Measurements from ENCODE around the gene ZNF205.

ZNF205 gene

DNA sequence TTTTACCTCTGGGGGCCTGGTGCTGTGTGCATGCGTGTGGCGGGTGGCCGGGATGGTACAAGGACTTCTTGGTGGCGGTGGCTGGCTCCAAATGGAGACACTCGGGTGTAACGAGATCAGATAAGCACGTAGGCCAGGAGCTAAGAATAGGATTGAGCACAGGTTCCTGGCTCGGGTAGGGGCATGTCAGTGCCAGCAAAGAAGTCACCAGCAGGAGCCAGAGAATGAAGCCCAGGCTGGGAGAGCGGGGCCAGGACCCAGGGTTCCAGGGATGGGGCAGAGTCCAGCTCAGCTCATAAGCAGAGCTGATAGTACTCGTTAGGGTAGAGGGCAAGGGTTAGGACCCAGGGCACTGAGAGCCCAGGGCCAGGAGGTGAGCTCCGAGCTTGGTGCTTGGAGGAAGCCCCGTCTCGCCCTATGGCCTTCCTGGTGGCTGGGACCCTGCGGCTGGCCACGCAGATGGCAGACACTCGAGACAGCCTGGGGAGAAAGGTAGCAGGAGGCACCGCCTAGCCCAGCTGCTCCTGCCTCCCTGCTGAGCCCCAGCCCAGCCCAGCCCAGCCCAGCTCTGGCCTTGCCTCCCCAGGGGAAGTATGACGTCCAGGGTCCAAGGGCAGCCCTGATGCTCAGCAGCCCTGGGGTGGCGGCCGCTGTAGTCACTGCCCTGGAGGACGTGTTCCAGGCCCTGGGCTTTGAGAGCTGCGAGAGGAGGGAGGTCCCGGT, 31.4 kb downstream of the ZNF205 start:
- H3K4me3 ChIP-seq (ENCODE audit: low read length): no peak overlapping the region
- no CpG with 5 or more reads among the region's 23 CpGs for WGBS (ENCODE audit: insufficient coverage, insufficient read length)
- H3K4me1 ChIP-seq (ENCODE audit: control insufficient read depth, insufficient read depth, low read length): no peaks in the 10 kb centered on the region
- H3K36me3 ChIP-seq (ENCODE audit: control insufficient read depth, insufficient read depth, low read length): no peaks in the 10 kb centered on the region; the same call in 1 of the 2 replicates
- H3K9me3 ChIP-seq (ENCODE audit: control insufficient read depth, insufficient read depth, low read length): no peaks in the 10 kb centered on the region
- DNase-seq (ENCODE audit: low read depth, low spot score): no peak
- peaks cover 7% of the 10 kb centered on the region; the same call in 1 of the 2 replicates for H3K27me3 ChIP-seq (ENCODE audit: control insufficient read depth, insufficient read depth, low read length)
- H3K27ac ChIP-seq (ENCODE audit: low read length): no peak overlapping the region

DNA sequence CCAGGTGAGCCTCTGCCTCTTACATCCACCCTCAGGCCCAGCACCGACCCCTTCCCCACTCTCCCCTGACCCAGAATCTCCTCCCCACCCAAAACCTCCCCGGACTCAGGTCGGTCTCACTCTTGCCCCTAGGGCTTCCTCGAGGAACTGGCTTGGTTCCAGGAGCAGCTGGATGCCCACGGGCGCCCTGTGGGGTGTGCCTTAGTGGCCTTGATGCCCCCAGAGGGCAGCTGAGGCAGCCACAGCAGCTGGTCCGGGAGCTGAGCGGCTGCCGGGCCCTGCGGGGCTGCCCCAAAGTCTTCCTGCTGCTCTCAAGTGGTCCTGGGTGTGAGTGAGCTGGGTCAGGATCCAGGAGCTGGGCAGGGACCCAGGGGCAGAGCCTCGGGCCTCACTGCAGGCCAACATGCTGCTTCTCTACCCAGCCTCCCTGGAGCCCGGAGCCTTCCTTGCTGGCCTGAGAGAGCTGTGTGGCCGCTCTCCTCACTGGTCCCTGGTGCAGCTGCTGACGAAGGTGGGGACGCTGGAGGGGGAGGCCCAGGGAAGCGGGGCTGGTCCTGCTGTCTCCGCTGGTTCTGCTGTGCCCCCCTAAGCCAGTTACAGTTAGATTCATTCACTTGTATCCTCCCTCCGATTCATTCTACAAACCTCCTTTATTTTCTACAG, 32.1 kb downstream of the ZNF205 start:
- no peak for DNase-seq (ENCODE audit: low read depth, low spot score)
- H3K27me3 ChIP-seq (ENCODE audit: control insufficient read depth, insufficient read depth, low read length): peaks cover 8% of the 10 kb centered on the region; the same call in 1 of the 2 replicates
- H3K4me1 ChIP-seq (ENCODE audit: control insufficient read depth, insufficient read depth, low read length): no peaks in the 10 kb centered on the region
- H3K27ac ChIP-seq (ENCODE audit: low read length): no peak overlapping the region
- no peaks in the 10 kb centered on the region for H3K9me3 ChIP-seq (ENCODE audit: control insufficient read depth, insufficient read depth, low read length)
- no peaks in the 10 kb centered on the region; the same call in 1 of the 2 replicates for H3K36me3 ChIP-seq (ENCODE audit: control insufficient read depth, insufficient read depth, low read length)
- H3K4me3 ChIP-seq (ENCODE audit: low read length): no peak overlapping the region
- no CpG with 5 or more reads among the region's 18 CpGs for WGBS (ENCODE audit: insufficient coverage, insufficient read length)

DNA sequence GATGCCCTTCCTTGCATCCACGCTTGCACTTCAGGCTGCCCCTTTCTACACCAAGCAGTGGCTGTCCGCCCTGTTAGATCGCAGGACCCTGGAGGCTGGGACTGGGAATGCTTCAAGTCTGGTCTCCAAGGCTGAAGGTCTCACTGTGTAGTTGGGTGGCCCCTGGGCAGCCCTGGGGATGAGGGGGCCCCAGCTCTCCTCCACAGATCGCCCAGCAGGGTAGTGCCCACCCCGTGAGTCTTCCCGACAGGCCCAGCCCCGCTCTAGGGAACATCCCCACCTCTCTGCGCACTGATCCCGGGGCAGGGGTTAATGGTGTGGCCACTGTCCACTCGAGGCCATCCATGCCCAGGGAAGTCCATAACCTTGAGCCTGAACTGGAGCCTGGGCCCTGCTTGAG, 32.8 kb downstream of the ZNF205 start:
- Histone ChIP-seq H3K27ac (ENCODE audit: low read length) (no peak overlapping the region), H3K4me1 (ENCODE audit: control insufficient read depth, insufficient read depth, low read length) (no peaks in the 10 kb centered on the region), H3K27me3 (ENCODE audit: control insufficient read depth, insufficient read depth, low read length) (peaks cover 8% of the 10 kb centered on the region; the same call in 1 of the 2 replicates), H3K9me3 (ENCODE audit: control insufficient read depth, insufficient read depth, low read length) (no peaks in the 10 kb centered on the region), H3K4me3 (ENCODE audit: low read length) (no peak overlapping the region), H3K36me3 (ENCODE audit: control insufficient read depth, insufficient read depth, low read length) (no peaks in the 10 kb centered on the region; the same call in 1 of the 2 replicates)
- DNase-seq (ENCODE audit: low read depth, low spot score): no peak
- WGBS (ENCODE audit: insufficient coverage, insufficient read length): no CpG with 5 or more reads among the region's 10 CpGs

DNA sequence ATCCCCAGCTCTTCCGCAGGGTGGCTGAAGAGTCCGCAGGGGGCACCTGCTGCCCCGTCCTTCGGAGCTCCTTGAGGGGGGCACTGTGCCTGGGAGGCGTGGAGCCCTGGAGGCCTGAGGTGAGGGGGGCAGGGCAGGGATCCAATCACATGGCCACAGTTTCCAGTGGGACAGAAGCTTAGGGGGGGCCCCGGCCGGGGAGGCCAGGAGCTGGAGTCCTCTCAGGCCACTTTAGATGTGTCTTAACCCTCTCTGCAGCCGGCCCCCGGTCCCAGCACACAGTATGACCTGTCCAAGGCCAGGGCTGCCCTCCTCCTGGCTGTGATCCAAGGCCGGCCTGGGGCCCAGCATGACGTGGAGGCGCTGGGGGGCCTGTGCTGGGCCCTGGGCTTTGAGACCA, 33.3 kb downstream of the ZNF205 start:
- Histone ChIP-seq H3K9me3 (ENCODE audit: control insufficient read depth, insufficient read depth, low read length) (no peaks in the 10 kb centered on the region), H3K27ac (ENCODE audit: low read length) (no peak overlapping the region), H3K4me3 (ENCODE audit: low read length) (no peak overlapping the region), H3K36me3 (ENCODE audit: control insufficient read depth, insufficient read depth, low read length) (no peaks in the 10 kb centered on the region; the same call in 1 of the 2 replicates), H3K4me1 (ENCODE audit: control insufficient read depth, insufficient read depth, low read length) (no peaks in the 10 kb centered on the region), H3K27me3 (ENCODE audit: control insufficient read depth, insufficient read depth, low read length) (peaks cover 8% of the 10 kb centered on the region; the same call in 1 of the 2 replicates)
- DNase-seq (ENCODE audit: low read depth, low spot score): no peak
- whole genome bisulfite sequencing (ENCODE audit: insufficient coverage, insufficient read length): no CpG with 5 or more reads among the region's 12 CpGs

DNA sequence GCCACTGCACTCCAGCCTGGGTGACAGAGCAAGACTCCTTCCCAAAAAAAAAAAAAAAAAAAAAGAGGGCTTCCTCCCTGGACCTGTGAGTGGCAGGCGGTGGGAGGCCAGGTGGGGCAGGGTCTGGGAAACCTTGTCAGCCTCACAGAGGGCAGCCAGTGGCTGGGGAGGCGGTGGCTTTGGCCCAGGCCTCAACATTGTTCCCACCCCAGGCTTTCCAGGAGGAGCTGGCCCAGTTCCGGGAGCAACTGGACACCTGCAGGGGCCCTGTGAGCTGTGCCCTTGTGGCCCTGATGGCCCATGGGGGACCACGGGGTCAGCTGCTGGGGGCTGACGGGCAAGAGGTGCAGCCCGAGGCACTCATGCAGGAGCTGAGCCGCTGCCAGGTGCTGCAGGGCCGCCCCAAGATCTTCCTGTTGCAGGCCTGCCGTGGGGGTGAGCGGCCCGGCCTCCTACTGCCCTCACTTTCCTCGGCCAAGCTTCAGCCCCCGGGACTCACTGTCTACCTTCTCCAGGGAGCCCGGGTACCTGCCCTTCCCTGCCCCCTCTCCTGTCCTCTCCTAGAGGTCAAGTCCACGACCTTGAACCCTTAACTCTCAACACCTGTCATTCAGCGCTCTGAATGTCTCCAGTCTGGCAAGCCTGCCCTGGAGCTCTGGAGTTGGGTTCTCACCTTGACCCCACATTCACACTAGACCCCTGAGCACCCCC, 34.8 kb downstream of the ZNF205 start:
- H3K36me3 ChIP-seq (ENCODE audit: control insufficient read depth, insufficient read depth, low read length): no peaks in the 10 kb centered on the region; the same call in 1 of the 2 replicates
- H3K27me3 ChIP-seq (ENCODE audit: control insufficient read depth, insufficient read depth, low read length): peaks cover 8% of the 10 kb centered on the region; the same call in 1 of the 2 replicates
- 0 out of 2 replicates have a peak, but pooled peaks cover 1% of the 10 kb centered on the region for H3K4me1 ChIP-seq (ENCODE audit: control insufficient read depth, insufficient read depth, low read length)
- DNase-seq (ENCODE audit: low read depth, low spot score): no peak
- no CpG with 5 or more reads among the region's 16 CpGs for WGBS (ENCODE audit: insufficient coverage, insufficient read length)
- H3K9me3 ChIP-seq (ENCODE audit: control insufficient read depth, insufficient read depth, low read length): no peaks in the 10 kb centered on the region
- H3K27ac ChIP-seq (ENCODE audit: low read length): no peak overlapping the region
- no peak overlapping the region for H3K4me3 ChIP-seq (ENCODE audit: low read length)

DNA sequence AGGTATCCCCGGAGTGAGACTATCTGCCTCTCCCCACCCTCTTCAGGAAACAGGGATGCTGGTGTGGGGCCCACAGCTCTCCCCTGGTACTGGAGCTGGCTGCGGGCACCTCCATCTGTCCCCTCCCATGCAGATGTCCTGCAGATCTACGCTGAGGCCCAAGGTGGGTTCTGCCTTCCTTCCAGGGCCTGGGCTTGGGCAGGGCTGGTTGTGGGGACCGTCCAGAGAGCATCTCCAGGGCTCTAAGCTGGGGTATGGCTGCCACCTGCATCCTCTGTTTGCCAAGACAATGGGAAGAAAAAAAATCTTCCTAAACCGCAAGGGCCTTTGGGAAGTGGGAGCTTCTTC, 35.3 kb downstream of the ZNF205 start:
- Histone ChIP-seq H3K4me1 (ENCODE audit: control insufficient read depth, insufficient read depth, low read length) (0 out of 2 replicates have a peak, but pooled peaks cover 1% of the 10 kb centered on the region), H3K9me3 (ENCODE audit: control insufficient read depth, insufficient read depth, low read length) (no peaks in the 10 kb centered on the region), H3K36me3 (ENCODE audit: control insufficient read depth, insufficient read depth, low read length) (no peaks in the 10 kb centered on the region; the same call in 1 of the 2 replicates), H3K27ac (ENCODE audit: low read length) (no peak overlapping the region), H3K27me3 (ENCODE audit: control insufficient read depth, insufficient read depth, low read length) (peaks cover 8% of the 10 kb centered on the region; the same call in 1 of the 2 replicates), H3K4me3 (ENCODE audit: low read length) (no peak overlapping the region)
- no peak for DNase-seq (ENCODE audit: low read depth, low spot score)
- WGBS (ENCODE audit: insufficient coverage, insufficient read length): no CpG with 5 or more reads among the region's 5 CpGs

DNA sequence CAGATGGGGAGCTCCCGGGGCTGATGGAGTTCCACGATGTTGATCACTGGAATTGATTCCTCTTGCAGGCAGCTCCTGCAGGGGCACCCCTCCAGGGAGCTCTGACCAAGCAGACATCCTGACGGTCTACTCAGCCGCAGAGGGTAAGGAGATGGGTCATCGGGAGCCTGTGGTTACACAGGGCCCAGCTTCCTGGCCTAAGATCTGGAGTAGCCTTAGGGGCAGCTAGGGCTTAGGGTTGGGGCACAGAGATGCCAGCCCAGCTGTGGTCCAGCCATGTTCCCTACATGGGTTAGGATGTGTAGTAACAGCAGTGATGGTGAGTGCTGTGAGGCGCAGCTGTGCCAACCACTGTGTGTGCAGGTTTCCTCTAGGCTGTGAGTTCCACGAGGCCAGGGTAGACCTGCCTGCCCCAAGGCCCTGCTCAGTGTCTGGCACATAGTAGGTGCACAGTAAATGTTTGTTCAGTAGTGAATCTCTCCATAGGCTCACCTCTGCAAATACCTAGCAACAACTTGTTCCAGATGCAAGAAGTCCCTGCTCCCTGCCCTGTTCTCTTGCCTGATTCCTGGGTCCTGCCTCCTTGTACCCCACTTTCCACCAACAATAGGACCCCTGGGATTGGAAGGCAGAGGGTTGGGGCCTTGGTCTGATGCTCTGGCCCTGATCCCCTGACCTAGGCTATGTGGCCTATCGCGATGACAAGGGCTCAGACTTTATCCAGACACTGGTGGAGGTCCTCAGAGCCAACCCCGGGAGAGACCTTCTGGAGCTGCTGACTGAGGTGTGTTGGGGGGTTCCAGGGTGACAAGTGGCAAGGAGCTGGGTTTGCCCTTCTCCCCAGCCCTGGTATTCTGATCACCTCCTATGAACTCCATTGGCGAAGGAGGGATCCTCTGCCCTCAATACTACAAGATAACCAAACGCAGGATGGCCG, 36.1 kb downstream of the ZNF205 start:
- H3K27me3 ChIP-seq (ENCODE audit: control insufficient read depth, insufficient read depth, low read length): peaks cover 8% of the 10 kb centered on the region; the same call in 1 of the 2 replicates
- H3K9me3 ChIP-seq (ENCODE audit: control insufficient read depth, insufficient read depth, low read length): no peaks in the 10 kb centered on the region
- H3K4me1 ChIP-seq (ENCODE audit: control insufficient read depth, insufficient read depth, low read length): 0 out of 2 replicates have a peak, but pooled peaks cover 1% of the 10 kb centered on the region
- WGBS (ENCODE audit: insufficient coverage, insufficient read length): no CpG with 5 or more reads among the region's 13 CpGs
- no peak for DNase-seq (ENCODE audit: low read depth, low spot score)
- no peaks in the 10 kb centered on the region; the same call in 1 of the 2 replicates for H3K36me3 ChIP-seq (ENCODE audit: control insufficient read depth, insufficient read depth, low read length)
- no peak overlapping the region for H3K4me3 ChIP-seq (ENCODE audit: low read length)
- H3K27ac ChIP-seq (ENCODE audit: low read length): no peak overlapping the region

DNA sequence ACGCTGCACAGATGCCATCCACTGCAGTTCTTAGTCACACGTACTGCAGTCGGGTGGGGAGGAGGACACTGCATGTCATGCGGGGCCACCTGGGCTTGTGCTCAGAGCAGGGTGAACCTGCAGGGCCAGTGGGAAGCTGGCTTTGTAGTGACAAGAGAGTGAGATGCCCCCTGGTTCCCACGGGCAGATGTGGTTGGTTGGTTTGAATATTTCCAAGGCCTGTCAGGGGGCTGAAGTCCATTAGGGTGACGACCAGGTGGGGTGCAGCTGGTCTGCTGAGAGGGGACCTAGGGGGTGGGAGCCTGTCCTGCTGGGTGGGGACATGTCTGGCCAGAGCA, 36.8 kb downstream of the ZNF205 start:
- H3K4me1 ChIP-seq (ENCODE audit: control insufficient read depth, insufficient read depth, low read length): 0 out of 2 replicates have a peak, but pooled peaks cover 1% of the 10 kb centered on the region
- peaks cover 8% of the 10 kb centered on the region; the same call in 1 of the 2 replicates for H3K27me3 ChIP-seq (ENCODE audit: control insufficient read depth, insufficient read depth, low read length)
- no peak overlapping the region for H3K27ac ChIP-seq (ENCODE audit: low read length)
- no peaks in the 10 kb centered on the region for H3K9me3 ChIP-seq (ENCODE audit: control insufficient read depth, insufficient read depth, low read length)
- no peaks in the 10 kb centered on the region; the same call in 1 of the 2 replicates for H3K36me3 ChIP-seq (ENCODE audit: control insufficient read depth, insufficient read depth, low read length)
- H3K4me3 ChIP-seq (ENCODE audit: low read length): no peak overlapping the region; the same call in 1 of the 2 replicates
- WGBS (ENCODE audit: insufficient coverage, insufficient read length): no CpG with 5 or more reads among the region's 6 CpGs
- DNase-seq (ENCODE audit: low read depth, low spot score): no peak

DNA sequence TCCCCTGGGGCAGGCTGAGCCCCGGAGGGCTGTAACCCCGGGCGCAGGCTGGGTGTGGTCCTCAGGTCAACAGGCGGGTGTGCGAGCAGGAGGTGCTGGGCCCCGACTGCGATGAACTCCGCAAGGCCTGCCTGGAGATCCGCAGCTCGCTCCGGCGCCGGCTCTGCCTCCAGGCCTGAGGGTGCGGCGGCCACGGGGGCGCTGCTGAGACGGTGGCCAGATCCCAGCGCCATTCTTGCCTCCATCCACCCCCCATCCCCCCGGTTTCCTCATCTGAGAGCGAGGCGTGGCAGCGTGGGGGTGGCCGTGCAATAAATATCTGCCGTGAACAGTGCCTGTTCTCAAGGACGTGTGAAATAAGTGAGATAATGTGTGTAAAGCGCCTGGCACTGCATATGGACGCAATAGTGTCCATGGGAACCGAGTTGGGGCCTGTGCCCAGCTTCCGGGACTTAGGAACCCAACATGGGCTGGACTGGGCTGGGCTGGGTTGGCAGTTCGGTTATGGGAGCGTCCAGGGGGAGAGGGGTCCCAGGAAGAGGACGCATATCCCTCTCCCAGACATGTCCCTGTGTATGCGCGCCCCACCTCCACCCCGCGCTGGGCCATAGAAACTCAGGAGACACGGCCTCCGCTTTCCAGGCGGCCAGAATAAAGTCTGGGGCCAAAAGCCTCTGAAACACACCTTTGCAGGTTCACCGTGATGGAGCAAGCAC, 37.4 kb downstream of the ZNF205 start:
- Histone ChIP-seq H3K4me1 (ENCODE audit: control insufficient read depth, insufficient read depth, low read length) (0 out of 2 replicates have a peak, but pooled peaks cover 1% of the 10 kb centered on the region), H3K9me3 (ENCODE audit: control insufficient read depth, insufficient read depth, low read length) (no peaks in the 10 kb centered on the region), H3K27ac (ENCODE audit: low read length) (no peak overlapping the region), H3K4me3 (ENCODE audit: low read length) (peak overlapping the region; percentile 69), H3K36me3 (ENCODE audit: control insufficient read depth, insufficient read depth, low read length) (no peaks in the 10 kb centered on the region; the same call in 1 of the 2 replicates), H3K27me3 (ENCODE audit: control insufficient read depth, insufficient read depth, low read length) (peaks cover 8% of the 10 kb centered on the region; the same call in 1 of the 2 replicates)
- no CpG with 5 or more reads among the region's 41 CpGs for WGBS (ENCODE audit: insufficient coverage, insufficient read length)
- DNase-seq (ENCODE audit: low read depth, low spot score): no peak

Data from iPS DF 6.9 (cell line).